ENCODE data around the gene SLC23A3.
"Not testable (repeated sequence)": the region's sequence is repeated elsewhere in the genome, so short reads cannot be mapped to it uniquely, and the experiment has no call there.

The SLC23A3 gene

DNA sequence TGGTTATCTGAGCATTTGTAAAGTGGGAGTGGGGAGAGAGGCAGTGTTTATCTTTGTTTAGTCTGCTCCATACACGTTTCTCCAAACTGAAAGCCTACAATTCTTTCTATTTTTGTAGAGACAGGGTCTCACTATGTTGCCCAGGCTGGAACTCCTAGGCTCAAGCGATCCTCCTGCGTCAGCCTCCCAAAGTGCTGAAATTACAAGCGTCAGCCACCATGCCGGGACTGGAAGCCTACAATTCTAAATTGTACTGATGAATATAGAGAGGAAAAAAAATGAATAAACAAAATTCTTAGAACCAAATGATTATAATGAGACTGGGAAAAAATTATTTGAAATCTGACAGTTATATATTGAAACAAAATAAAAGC lies 35.3 kb upstream of the SLC23A3 start:
- no peak for DNase-seq (ENCODE audit: low read depth in 2 of 3, low spot score in 2 of 3)

DNA sequence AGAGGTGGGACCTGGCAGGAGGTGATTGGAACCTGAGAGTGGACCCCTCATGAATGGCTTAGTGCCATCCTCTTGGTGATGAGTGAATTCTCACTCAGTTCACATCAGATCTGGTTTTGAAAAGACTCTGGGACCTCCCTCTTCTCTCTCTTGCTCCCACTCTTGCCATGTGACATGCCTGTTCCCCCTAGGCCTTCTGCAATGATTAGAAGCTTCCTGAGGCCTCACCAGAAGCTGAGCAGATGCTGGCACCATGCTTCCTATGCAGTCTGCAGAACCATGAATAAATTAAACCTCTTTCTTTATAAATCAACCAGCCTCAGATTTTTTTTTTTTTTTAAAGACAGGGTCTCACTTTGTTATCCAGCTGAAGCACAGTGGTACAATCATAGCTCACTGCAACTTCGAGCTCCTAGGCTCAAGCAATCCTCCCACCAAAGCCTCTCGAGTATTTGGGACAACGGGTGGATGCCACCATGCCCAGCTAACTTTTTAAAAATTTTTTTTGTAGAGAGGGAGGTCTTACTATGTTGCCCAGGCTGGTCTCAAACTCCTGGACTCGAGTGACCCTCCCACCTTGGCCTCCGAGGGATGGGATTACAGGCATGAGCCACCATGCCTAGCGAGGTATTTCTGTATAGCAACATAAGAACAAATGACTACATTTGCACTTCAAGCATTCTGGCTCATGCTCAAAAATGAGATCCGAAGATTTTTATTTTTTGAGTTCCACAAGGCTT lies 34.8 kb upstream of the SLC23A3 start:
- no peak for DNase-seq (ENCODE audit: low read depth in 2 of 3, low spot score in 2 of 3)

DNA sequence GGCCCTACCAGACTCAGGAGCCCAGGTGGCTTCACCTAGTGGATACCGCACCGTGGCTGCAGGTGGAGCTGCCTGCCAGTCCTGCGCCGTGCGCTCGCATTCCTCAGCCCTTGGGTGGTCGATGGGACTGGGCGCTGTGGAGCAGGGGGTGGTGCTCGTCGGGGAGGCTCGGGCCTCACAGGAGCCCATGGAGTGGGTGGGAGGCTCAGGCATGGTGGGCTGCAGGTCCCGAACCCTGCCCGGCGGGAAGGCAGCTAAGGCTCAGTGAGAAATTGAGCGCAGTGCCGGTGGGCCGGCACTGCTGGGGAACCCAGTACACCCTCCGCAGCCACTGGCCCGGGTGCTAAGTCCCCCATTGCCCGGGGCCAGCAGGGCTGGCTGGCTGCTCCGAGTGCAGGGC lies 31.5 kb upstream of the SLC23A3 start:
- DNase-seq (ENCODE audit: low read depth in 2 of 3, low spot score in 2 of 3): not testable (repeated sequence)

DNA sequence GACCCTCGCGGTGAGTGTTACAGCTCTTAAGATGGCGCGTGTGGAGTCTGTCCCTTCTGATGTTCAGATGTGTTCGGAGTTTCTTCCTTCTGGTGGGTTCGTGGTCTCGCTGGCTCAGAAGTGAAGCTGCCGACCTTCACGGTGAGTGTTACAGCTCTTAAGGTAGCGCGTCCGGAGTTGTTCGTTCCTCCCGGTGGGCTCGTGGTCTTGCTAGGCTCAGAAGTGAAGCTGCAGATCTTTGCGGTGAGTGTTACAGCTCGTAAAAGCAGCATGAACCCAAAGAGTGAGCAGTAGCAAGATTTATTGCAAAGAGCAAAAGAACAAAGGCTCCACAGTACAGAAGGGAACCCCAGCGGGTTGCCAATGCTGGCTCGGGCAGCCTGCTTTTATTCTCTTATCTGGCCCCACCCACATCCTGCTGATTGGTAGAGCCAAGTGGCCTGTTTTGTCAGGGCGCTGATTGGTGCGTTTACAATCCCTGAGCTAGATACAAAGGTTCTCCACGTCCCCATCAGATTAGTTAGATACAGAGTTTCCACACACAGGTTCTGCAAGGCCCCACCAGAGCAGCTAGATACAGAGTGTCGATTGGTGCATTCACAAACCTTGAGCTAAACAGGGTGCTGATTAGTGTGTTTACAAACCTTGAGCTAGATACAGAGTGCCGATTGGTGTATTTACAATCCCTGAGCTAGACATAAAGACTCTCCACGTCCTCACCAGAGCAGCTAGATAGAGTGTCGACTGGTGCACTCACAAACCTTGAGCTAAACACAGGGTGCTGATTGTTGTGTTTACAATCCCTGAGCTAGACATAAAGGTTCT lies 30.9 kb upstream of the SLC23A3 start:
- DNase-seq (ENCODE audit: low read depth in 2 of 3, low spot score in 2 of 3): not testable (repeated sequence)

DNA sequence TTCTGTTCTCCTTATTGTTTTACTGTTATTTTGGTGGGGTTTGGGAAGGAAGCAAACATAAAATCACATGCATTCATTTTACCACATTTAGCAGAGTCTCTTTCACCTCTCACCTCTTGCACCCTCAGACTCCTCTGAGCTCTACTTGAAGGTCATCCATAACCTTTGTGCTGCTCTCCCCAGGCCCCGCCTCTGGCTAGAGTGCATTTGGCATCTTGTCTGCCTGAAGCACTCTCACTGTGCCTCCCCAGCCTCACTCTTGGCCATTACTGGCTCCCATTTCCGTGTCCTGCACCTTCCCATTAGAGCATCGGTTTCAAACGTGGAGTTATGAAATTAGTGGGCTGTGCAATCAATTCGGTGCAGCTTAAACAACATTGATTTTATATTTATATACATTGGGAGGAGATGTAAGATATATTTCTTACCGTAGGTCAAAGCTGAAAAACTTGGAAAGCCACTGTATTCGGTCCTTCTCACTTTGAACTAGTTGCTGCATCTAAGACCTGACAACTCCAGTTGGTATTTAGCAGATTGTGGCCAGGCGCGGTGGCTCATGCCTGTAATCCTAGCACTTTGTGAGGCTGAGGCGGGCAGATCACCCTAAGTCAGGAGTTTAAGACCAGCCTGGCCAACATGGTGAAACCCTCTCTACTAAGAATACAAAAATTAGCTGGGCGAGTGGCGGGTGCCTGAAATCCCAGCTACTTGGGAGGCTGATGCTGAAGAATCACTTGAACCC lies 29.8 kb upstream of the SLC23A3 start:
- DNase-seq (ENCODE audit: low read depth in 2 of 3, low spot score in 2 of 3): no peak

DNA sequence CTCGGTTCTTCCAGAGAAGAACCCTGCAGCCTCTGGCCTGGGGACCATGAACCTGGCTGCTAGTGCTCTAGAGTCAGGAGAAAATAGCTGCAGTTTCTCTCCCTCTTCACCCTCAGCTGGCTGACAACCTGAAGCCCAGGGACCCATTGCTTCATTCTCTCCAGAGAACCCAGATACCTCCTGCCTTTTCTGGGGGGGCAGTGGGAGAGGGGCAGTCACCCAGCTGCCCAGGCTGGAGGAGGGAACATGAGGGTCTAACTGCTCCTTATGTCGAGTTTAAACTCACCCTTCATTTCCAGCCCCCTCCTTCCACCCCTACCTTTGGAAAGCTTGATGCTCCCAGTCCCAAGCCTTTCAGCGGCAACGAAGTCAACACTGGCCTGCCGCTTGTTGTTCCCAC lies 29.1 kb upstream of the SLC23A3 start:
- DNase-seq (ENCODE audit: low read depth in 2 of 3, low spot score in 2 of 3): no peak

DNA sequence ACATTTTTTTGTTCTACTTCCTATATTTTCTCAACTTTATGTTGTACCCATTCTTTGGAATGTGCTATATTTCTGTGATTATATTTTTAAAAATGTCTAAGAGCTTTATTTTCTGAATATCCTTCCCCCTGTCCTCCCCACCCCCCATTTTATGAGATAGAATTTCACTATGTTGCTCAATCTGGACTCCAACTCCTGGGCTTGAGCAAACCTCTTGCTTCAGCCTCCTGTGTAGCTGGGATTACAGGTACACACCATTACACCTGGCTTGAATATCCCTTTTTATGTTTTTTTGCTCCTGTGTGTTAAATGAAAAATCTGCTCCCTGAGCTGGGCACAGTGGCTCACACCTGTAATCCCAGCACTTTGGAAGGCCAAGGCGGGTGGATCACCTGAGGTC lies 27.6 kb upstream of the SLC23A3 start:
- no peak for DNase-seq (ENCODE audit: low read depth in 2 of 3, low spot score in 2 of 3)

DNA sequence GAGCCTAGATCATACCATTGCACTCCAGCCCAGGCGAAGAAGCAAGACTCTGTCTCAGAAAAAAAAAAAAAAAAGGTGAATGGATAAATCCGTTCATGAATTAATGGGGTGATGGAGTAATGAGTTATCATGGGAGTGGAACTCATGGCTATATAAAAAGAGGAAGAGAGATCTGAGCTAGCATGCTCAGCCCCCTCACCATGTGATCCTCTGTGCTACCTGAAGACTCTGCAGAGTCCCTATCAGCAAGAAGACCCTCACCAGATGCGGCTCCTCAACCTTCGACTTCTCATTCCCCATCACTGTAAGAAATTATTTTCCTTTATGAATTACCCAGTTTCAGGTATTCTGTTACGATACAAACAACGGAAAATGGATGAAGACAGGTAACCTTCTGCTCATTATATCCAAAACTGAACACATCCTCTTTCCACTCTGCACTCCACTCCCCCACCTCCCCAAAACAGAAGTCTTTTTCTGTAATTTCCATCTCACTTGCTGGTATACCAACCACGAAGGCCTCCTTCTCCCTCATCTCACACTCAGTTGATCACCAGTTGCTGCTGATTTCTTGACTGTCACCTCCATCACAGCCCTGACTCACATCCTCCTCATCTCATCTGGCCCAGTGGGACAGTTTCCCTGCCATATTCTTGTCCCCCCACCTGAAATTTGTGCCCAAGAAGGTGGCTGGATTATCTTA lies 17.1 kb upstream of the SLC23A3 start:
- DNase-seq (ENCODE audit: low read depth in 2 of 3, low spot score in 2 of 3): no peak

DNA sequence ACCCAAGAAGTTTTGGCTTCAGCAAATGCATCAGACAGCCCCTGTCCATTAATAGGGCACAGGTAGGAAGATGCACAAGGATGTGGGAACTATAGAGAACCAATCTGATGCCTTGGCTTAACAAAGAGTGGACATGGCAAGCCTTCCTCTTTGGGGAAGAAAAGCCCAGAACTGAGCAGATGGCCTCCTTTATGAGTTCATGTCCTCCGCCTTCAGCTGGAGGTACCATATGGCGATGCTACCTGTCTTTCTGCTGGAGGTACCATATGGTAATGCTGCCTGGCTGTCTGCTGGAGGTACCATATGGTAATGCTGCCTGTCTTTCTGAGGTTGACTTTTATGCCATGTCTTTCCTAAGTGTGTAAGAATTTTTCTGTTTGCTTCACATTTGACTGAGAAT lies 14.3 kb upstream of the SLC23A3 start:
- DNase-seq (ENCODE audit: low read depth in 2 of 3, low spot score in 2 of 3): no peak

DNA sequence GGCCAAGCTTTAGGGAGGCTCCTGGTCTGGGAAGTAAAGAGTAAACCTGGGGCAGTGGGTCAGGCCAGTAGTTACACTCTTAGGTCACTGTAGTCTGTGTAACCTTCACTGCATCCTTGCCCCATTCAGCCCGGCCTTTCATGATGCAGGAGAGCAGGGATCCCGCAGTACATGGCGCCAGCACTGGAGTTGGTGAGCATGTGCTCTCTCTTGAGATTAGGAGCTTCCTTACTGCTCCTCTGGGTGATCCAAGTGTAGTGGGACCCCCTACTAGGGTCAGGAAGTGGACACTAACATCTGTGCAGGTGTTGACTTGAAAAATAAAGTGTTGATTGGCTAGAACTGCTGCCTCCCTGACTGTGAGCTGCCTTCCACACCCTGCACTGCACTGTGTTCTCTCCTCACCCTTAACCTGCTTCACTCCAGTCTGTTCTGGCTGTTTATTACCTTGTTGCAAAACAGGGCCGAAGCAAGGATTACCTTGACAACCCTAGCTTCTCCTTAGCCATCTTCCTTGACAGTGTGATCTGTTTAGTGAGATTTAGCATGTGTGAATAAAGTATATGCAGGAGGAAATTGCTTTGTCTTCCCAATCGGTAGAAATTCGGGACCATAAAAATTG lies 13.4 kb upstream of the SLC23A3 start:
- no peak for DNase-seq (ENCODE audit: low read depth in 2 of 3, low spot score in 2 of 3)

DNA sequence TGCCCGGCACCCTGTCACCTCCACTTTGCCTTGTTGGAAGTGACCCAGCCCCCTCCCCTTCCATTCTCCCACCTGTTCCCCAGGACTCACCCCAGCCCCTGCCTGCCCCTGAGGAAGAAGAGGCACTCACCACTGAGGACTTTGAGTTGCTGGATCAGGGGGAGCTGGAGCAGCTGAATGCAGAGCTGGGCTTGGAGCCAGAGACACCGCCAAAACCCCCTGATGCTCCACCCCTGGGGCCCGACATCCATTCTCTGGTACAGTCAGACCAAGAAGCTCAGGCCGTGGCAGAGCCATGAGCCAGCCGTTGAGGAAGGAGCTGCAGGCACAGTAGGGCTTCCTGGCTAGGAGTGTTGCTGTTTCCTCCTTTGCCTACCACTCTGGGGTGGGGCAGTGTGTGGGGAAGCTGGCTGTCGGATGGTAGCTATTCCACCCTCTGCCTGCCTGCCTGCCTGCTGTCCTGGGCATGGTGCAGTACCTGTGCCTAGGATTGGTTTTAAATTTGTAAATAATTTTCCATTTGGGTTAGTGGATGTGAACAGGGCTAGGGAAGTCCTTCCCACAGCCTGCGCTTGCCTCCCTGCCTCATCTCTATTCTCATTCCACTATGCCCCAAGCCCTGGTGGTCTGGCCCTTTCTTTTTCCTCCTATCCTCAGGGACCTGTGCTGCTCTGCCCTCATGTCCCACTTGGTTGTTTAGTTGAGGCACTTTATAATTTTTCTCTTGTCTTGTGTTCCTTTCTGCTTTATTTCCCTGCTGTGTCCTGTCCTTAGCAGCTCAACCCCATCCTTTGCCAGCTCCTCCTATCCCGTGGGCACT lies 12.7 kb upstream of the SLC23A3 start:
- DNase-seq (ENCODE audit: low read depth in 2 of 3, low spot score in 2 of 3): no peak

DNA sequence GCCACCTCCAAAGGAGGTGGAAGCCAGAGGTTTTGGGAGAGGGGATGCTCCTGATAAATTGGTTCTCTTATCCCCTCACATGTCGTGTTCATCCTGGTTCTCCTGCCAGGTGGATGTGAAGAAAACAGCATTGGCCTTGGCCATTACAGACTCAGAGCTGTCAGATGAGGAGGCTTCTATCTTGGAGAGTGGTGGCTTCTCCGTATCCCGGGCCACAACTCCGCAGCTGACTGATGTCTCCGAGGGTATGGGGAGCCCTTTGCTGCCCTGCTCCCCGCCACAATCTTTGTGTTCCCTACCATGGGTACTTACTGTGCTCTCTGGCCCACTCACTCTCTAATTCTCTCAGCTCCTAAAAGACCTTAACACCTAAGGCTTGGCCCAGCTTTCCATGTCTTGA lies 11.7 kb upstream of the SLC23A3 start:
- no peak for DNase-seq (ENCODE audit: low read depth in 2 of 3, low spot score in 2 of 3)

DNA sequence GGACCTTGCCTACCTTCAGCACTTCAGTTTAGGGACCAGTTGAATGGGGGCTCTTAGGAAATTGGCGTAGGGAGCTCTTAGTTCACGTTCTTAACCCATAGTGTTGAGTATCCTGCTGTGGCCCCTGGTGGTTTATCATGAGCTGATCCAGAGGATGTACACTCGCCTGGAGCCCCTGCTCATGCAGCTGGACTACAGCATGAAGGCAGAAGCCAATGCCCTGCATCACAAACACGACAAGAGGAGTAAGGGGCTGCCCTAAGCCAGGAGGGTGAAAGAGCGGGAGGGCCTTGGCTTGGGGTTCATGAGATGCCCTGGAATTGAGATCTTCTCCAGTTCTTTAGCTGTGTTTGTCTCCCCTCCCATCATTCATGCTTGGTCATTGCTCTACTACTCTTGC lies 11.1 kb upstream of the SLC23A3 start:
- DNase-seq (ENCODE audit: low read depth in 2 of 3, low spot score in 2 of 3): no peak

DNA sequence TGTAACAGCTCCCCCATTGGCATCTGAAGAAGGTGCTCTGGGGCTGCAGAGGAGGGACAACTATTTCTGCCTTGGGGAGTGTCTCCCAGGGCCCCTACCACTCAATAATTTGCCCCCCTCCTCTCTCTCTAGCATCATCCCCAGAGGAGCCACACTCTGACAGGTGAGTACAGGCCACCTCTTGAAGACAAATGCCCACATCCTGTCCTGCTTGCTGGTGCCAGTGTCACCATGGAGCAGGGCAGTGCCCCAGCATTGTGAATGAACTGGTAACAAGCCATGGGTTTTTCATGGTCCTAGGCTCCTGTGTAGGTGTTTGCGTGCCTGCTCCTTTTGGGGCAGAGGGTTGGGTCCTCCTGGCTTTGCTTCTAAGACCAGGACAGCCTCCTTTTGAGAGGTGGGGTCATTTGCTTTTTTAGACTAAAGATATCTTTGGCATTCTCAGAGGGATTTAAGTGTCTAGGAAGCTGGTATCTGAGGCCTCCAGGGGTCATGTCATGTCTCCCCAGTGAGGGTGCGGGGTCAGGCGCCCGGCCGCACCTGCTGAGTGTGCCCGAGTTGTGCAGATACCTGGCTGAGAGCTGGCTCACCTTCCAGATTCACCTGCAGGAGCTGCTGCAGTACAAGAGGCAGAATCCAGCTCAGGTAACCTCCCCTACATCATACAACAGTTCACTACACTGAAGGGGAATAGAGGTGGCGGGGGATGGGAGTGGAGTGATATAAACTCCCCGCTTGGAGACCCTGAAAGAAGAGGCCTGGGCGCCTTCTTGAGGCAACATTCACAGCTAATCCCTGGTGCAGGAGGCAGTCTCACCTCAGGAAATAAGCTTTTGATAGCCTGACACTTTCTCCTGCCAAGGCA lies 10.0 kb upstream of the SLC23A3 start:
- DNase-seq (ENCODE audit: low read depth in 2 of 3, low spot score in 2 of 3): no peak

DNA sequence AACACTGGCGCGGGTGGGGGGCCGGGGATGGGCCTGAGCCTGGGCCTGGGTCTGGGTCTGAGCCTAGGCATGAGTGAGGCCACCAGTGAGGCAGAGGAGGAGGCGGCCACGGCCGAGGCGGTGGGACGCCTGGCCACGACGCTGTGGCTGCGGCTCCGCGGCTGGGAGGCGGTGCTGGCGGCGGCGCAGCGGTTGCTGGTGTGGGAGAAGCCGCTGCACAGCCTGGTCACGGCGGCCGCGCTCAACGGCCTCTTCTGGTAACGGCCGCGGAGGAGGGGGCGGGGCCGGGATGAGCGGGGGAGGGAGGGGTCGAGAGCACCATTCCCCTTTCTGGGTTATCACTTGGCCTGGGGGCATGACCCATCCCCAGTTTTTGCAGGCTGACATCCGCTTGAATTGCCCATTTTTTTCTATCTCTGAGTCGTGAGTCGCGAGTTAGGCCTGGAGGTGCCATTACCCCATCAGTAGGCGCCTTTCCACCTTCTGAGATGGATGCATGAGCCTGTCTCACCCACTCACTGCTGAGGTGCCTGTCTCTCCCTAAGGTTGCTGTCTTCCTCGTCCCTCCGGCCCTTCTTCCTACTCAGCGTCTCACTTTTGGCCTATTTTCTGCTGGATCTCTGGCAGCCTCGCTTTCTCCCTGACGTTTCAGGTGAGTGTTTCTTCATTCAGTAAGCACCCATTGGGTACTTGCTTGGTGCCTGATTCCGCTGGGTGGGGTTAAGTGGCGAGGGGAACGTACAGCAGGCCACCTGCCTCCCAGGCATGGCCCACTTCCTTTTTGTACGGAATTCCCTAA lies 8.7 kb upstream of the SLC23A3 start:
- no peak for DNase-seq (ENCODE audit: low read depth in 2 of 3, low spot score in 2 of 3)

DNA sequence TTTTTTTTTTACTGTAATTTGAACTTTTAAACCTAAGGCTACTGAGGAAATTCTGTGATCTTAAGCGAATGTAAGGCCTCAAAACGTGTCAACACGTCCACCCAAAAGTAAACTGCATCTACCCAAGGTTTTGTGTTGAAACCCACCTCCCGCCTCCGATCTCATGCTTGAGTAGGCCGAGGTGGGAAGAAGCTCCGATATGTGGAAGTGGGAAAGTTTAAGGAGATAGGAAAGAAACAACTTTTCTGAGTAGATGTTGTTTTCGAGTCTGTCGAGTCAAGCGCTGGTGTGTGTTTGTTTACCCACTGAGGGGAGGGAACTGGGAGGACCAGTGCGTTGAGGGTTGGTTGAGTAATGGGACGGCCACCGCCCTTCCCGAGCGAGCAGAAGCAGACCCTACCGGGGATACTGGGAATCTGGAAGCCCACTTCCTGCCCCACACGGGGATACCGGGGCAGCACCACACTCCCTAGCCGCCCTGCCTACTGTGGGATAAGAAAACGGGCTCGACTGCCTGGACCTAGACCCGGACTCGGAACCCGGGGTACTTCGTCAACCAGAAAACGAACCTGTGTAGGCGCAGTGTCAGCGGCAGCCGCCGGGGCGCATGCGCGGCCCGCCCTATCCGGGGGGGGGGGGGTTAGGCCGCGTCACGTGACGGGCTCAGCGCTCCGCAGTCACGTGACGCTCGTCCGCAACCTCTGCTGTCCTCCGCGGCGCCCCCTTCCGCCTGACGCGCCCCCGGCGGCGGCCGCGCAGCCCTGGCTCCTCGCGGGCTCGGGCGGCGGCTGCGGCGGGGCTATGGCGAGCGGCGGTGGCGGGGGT lies 7.9 kb upstream of the SLC23A3 start, which contains the start of gene RETREG2:
Gene RETREG2, plus strand, starts transcription at position 724 of the 825 bp plus-strand sequence. Its CDS starts 78 bp downstream, at position 802.
- DNase-seq (ENCODE audit: low read depth in 2 of 3, low spot score in 2 of 3): peak; percentile 62 to 67 (median 62)
